T-helper 17 cell (primary cell): ENCODE results near the gene CHSY3. TPM values are rescaled to one million over a fixed set of nuclear protein-coding genes. Genes with fewer than 3 reads are reported as not detected.
"Not testable (repeated sequence)": the region's sequence is repeated elsewhere in the genome, so short reads cannot be mapped to it uniquely, and the experiment has no call there.

ENCODE experiments used
- ATAC-seq: fragments of 150-1000 bp; cut with Tn5 transposase; 2 replicates; pipeline ENCODE4 v1.10.0; 2021; ENCODE audit warnings: mild to moderate bottlenecking, moderate library complexity
- DNase-seq, 3 donors: peaks; one replicate each; pipeline versions ENCODE4 v3.0.0 to v3.0.0-alpha.2; 2020 to 2021
- H3K9me3 ChIP-seq: one replicate; pipeline ENCODE4 v1.7.0; 2013; ENCODE audit warnings: low read length, mild to moderate bottlenecking; ENCODE audit not compliant: control insufficient read depth, poor library complexity, severe bottlenecking
- H3K27ac Mint-ChIP-seq: one replicate; pipeline ENCODE4 v1.8.0; 2022; ENCODE audit warnings: mild to moderate bottlenecking, moderate library complexity, mixed read lengths
- H3K27me3 Mint-ChIP-seq: one replicate; pipeline ENCODE4 v1.8.0; 2022; ENCODE audit warnings: mixed read lengths
- H3K36me3 Mint-ChIP-seq: one replicate; pipeline ENCODE4 v1.8.0; 2022; ENCODE audit warnings: low read depth, mixed read lengths
- H3K4me1 Mint-ChIP-seq: one replicate; pipeline ENCODE4 v1.8.0; 2022; ENCODE audit warnings: mild to moderate bottlenecking, mixed read lengths
- H3K4me3 Mint-ChIP-seq: one replicate; pipeline ENCODE4 v1.8.0; 2022; ENCODE audit warnings: mild to moderate bottlenecking, moderate library complexity, mixed read lengths
- total RNA-seq, 4 donors: library from RNA in 2 of 4; stranded (reverse) in 2 of 4; gene quantifications; one replicate each; pipeline ENCODE4 v1.2.3 and lab custom pipeline; 2022 to 2026

Gene CHSY3
- total RNA-seq, 2 donors from 2014 or later = not detected

DNA sequence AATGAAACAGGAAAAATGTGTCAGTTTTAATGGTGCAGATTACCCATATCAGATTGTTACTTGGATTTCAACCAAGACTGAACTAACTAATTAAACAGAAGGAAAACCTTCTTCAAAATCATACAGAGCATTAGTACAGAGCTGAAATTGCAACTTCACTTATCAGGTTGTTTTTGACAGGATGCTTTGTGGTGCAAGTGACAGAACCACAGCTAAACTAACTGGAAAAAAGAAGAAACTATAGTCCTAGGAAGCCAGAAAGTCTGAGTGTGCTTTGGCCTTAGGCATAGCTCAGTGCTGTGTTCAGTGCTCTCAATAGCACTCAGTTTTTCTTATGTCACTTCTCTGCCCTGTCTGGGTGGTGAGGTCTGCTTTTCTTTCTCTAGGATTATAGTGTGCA is 267.4 kb downstream of the CHSY3 start:
- Mint-ChIP-seq H3K4me1 (no peaks in the 10 kb centered on the region), H3K36me3 (no peaks in the 10 kb centered on the region), H3K4me3 (no peak overlapping the region), H3K27ac (no peak overlapping the region), H3K27me3 (no peaks in the 10 kb centered on the region)
- no peak for DNase-seq
- no peak for ATAC-seq
- no peaks in the 10 kb centered on the region for H3K9me3 ChIP-seq

DNA sequence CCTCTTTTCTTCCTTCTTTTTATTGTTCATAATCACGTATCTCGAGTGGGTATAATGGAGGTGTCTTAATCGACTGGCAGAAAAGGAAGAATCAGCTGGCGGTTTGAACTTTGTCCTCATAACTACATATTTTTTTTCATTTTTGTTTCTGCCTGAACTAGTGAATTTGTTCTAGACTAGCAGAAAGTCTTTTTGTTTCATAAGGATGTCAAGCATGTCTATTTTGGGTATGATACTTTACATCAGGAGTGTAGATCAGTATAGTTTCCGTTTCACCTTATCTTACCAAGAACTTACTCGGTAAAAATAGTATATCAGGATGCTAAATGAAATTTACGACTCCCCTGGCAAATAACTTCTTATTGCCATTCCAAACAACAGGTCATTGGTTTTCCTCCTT is 278.9 kb downstream of the CHSY3 start:
- Mint-ChIP-seq H3K36me3 (no peaks in the 10 kb centered on the region), H3K4me3 (no peak overlapping the region), H3K4me1 (no peaks in the 10 kb centered on the region), H3K27me3 (no peaks in the 10 kb centered on the region), H3K27ac (no peak overlapping the region)
- ATAC-seq (no peak), DNase-seq (no peak)
- no peaks in the 10 kb centered on the region for H3K9me3 ChIP-seq

DNA sequence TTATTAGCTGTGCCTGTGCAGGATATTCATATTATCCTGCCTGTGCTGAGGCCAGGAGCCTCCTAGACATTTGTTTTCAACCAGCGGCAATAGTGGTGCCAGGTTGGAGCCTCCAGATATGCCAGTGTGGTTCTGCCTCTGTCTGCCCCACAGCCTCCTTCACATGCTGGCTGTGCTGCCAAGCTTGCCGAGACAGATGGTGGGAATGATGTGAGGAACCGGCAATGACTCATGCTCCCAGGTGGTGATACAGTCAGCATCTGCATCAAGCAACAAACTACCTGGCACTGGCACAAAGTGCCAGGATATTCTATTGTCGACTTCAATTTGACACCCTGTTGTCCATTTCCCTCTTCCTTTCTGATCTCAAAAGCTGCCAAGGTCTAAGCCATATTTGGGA is 285.7 kb downstream of the CHSY3 start:
- no peak overlapping the region for H3K27ac Mint-ChIP-seq
- H3K4me1 Mint-ChIP-seq = no peaks in the 10 kb centered on the region
- H3K27me3 Mint-ChIP-seq = peaks cover 6% of the 10 kb centered on the region
- no peak for ATAC-seq
- no peaks in the 10 kb centered on the region for H3K9me3 ChIP-seq
- H3K36me3 Mint-ChIP-seq = no peaks in the 10 kb centered on the region
- no peak for DNase-seq
- H3K4me3 Mint-ChIP-seq = no peak overlapping the region

DNA sequence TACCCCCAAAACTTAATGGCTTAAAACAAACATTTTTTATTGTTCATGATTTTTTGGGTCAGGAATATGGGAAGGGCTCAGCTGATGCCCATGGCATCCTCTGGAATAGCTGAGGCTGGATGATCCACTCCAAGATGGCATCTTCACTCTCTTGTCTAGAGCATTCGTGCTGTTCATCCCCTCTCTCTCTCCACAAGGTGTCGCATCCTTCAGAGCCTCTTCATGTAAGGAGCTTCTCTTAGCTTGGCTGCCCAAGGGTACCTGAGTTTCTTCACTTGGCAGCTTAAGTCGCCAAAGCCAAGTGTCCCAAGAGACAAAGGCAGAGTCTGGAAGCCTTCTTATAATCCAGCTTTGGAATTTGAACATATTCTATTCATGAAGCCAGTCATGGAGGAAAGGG is 294.7 kb downstream of the CHSY3 start:
- ATAC-seq = no peak
- Mint-ChIP-seq H3K4me1 (no peaks in the 10 kb centered on the region), H3K36me3 (no peaks in the 10 kb centered on the region), H3K27ac (no peak overlapping the region), H3K4me3 (no peak overlapping the region), H3K27me3 (peaks cover 15% of the 10 kb centered on the region)
- DNase-seq = no peak
- H3K9me3 ChIP-seq = no peaks in the 10 kb centered on the region

DNA sequence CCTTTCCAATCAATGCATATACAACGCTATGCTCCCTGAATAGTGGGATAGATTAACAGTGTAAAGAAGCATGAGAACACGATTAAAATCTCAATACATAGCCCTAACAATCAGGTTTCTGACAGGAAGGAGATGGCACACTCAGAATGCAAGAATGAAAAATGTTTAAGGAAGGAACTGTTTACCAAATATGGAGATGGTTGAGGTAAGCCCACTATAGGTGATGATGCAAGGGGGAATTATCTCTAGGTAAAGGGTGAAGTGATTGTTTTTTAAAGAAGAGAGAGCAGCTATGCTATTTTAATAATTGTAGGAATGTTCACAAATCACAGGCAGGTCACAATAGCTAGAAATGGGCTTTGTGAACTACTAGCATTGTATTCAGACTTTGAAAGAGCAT is 302.4 kb downstream of the CHSY3 start:
- H3K27me3 Mint-ChIP-seq = no peaks in the 10 kb centered on the region
- no peak for DNase-seq
- no peaks in the 10 kb centered on the region for H3K4me1 Mint-ChIP-seq
- no peak overlapping the region for H3K27ac Mint-ChIP-seq
- ATAC-seq = no peak
- H3K9me3 ChIP-seq = no peaks in the 10 kb centered on the region
- no peak overlapping the region for H3K4me3 Mint-ChIP-seq
- H3K36me3 Mint-ChIP-seq = no peaks in the 10 kb centered on the region

DNA sequence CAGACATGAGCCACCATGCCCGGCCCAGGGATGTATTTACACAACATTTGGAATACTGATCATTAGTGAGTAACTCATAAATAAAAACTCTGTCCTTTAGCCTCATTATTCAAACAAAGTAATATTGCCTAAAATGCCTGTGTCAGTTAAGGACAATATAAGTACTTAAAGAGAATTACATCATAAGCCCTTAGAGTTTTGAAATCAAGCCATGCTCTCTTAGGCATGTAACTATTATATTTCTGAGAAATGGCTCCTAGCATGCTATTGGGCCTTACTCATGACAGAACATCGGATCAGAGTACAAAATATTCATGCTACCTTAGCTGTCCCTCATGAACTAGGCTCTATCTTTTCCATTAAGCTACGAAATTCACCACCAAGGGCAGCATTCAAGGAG is 309.3 kb downstream of the CHSY3 start:
- H3K9me3 ChIP-seq = no peaks in the 10 kb centered on the region
- DNase-seq (no peak), ATAC-seq (no peak)
- Mint-ChIP-seq H3K36me3 (no peaks in the 10 kb centered on the region), H3K27me3 (peaks cover 19% of the 10 kb centered on the region), H3K4me1 (no peaks in the 10 kb centered on the region), H3K4me3 (no peak overlapping the region), H3K27ac (no peak overlapping the region)

DNA sequence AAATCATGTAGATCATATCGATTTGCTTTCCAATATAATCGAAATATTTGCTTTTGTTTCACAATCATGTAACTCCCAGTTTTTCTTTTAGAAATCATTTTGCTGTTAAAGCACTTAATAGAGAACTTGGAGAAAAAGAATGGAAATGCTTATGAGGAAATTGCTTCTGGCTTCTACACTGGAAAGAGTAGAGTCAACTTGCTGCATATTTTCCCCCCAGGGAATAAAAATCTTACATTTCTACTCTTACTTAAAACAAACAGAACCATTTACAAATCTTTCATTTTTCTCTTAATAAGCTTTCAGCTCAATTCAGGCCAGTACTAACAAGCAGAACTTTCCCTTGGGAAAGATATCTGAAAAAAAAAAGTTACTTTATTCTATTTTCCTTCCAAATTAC is 312.0 kb downstream of the CHSY3 start:
- ATAC-seq (no peak), DNase-seq (no peak)
- peaks cover 19% of the 10 kb centered on the region for H3K27me3 Mint-ChIP-seq
- no peaks in the 10 kb centered on the region for H3K36me3 Mint-ChIP-seq
- no peaks in the 10 kb centered on the region for H3K9me3 ChIP-seq
- H3K27ac Mint-ChIP-seq = no peak overlapping the region
- no peak overlapping the region for H3K4me3 Mint-ChIP-seq
- H3K4me1 Mint-ChIP-seq = no peaks in the 10 kb centered on the region

DNA sequence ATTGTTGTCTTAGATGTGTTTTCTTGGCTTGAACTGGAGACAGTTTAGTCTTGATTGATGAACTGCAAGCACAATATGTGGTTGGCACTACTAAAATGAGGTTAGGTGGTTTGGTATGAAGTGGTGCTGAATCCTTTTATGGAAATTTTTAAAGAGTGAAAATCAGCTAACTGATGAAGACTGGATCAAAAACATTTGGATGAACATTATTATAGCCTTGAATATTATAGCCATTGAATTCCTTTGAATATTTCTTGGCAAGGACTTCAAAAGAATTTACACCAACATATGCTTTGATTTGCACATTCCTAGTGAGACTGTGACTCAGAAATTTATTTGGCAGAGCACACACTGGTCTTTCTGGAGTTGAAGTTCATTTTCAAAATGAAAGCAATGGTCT is 318.3 kb downstream of the CHSY3 start:
- Mint-ChIP-seq H3K4me1 (no peaks in the 10 kb centered on the region), H3K27ac (no peak overlapping the region), H3K27me3 (no peaks in the 10 kb centered on the region), H3K36me3 (no peaks in the 10 kb centered on the region), H3K4me3 (no peak overlapping the region)
- no peak for DNase-seq
- H3K9me3 ChIP-seq = no peaks in the 10 kb centered on the region
- no peak for ATAC-seq

DNA sequence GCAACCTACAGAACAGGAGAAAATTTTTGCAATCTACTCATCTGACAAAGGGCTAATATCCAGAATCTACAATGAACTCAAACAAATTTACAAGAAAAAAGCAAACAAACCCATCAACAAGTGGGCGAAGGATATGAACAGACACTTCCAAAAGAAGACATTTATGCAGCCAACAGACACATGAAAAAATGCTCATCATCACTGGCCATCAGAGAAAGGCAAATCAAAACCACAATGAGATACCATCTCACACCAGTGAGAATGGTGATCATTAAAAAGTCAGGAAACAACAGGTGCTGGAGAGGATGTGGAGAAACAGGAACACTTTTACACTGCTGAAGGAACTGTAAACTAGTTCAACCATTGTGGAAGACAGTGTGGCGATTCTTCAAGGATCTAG is 322.3 kb downstream of the CHSY3 start:
- not testable (repeated sequence) for H3K9me3 ChIP-seq, H3K4me3 Mint-ChIP-seq, H3K4me1 Mint-ChIP-seq, H3K27me3 Mint-ChIP-seq, H3K27ac Mint-ChIP-seq, ATAC-seq, H3K36me3 Mint-ChIP-seq, DNase-seq

DNA sequence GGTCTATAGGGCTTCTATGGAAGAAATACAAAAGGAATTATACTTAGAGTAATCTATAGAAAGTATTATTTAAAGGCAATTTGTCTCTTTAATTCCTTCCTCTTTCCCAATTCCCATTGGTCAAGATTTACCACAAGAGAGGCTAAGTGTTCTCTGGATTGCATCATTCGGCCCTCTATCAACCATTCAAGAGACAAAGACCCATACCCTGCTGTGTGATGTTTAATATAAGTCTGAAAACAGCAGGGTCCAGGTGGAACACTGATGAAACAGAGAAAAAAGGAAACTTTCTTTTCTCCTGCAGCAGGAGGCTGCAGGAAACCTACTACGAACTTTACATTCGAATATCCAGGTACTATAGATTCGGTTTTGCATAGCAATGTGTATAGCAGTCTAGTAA is 323.4 kb downstream of the CHSY3 start:
- no peaks in the 10 kb centered on the region for H3K4me1 Mint-ChIP-seq
- ATAC-seq = no peak
- no peaks in the 10 kb centered on the region for H3K27me3 Mint-ChIP-seq
- H3K36me3 Mint-ChIP-seq = no peaks in the 10 kb centered on the region
- no peak for DNase-seq
- H3K4me3 Mint-ChIP-seq = no peak overlapping the region
- no peak overlapping the region for H3K27ac Mint-ChIP-seq
- no peaks in the 10 kb centered on the region for H3K9me3 ChIP-seq

DNA sequence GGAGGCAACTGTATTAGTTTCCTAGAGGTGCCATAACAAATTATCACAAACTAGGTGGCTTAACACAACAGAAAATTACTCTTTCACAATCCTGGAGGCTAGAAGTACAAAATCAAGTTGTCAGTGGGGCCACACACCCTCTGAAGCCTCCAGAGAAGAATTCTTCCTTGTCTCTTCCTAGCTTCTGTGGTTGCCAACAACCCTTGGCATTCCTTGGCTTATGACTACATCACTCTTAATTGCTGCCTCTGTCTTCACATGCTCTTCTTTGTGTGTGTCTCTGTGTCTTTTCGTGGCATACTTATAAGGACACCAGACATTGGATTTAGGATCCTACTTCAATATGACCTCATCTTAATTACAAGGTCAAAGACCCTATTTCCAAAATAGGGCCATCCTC is 327.5 kb downstream of the CHSY3 start:
- Mint-ChIP-seq H3K4me1 (no peaks in the 10 kb centered on the region), H3K4me3 (no peak overlapping the region), H3K27me3 (no peaks in the 10 kb centered on the region), H3K36me3 (no peaks in the 10 kb centered on the region), H3K27ac (no peak overlapping the region)
- DNase-seq = no peak
- no peak for ATAC-seq
- H3K9me3 ChIP-seq = no peaks in the 10 kb centered on the region

DNA sequence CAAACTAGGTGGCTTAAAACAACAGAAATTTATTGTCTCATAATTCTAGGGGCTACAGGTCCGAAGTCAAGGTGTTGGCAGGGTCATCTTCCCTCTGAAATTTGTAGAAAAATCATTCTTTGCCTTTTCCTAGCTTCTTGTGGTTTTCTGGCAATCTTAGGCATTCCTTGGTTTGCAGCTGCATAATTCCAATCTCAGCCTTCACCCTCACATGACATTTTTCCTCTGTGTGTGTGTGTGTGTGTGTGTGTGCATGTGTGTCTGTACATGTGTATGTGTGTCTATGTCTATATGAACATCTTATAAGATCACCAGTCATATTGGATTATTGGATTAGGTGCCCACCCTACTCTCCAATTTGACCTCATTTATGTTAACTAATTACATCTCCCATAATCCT is 330.6 kb downstream of the CHSY3 start:
- no peak for DNase-seq
- H3K27ac Mint-ChIP-seq = no peak overlapping the region
- no peaks in the 10 kb centered on the region for H3K27me3 Mint-ChIP-seq
- H3K36me3 Mint-ChIP-seq = no peaks in the 10 kb centered on the region
- no peak overlapping the region for H3K4me3 Mint-ChIP-seq
- no peaks in the 10 kb centered on the region for H3K4me1 Mint-ChIP-seq
- no peak for ATAC-seq
- no peaks in the 10 kb centered on the region for H3K9me3 ChIP-seq
